AML-193 (cell line): Measurements from ENCODE around the gene NIM1K.
"Not testable (repeated sequence)": the region's sequence is repeated elsewhere in the genome, so short reads cannot be mapped to it uniquely, and the experiment has no call there.

Experiments used
- DNase-seq, 2 experiments: peaks; one replicate each; lab custom pipeline; 2025; lab: John Stamatoyannopoulos, UW

NIM1K gene

GRCh38 chr5:43281840-43282658, 90.0 kb downstream of the NIM1K start:
- no peak for DNase-seq

DNA sequence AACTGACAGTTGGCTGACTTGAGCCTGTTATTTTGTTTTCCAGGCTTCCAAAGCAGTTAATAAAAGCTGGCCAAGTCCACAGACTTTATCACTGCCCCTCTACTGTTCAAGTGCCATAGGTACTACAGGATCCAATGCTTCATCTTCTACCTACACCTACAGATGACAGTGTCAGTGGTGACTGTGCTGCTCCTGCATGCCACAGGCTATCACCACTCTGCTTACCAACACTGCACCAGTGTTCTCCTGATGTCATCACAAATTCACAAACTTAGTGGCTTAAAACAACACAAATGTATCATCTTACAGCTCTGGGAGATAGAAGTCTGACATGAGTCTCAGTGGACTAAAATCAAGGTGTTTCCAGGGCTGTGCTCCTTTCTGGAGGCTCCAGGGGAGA, 94.6 kb downstream of the NIM1K start:
- no peak for DNase-seq

- no peak for DNase-seq
Measured at GRCh38 chr5:43287493-43287892, 95.5 kb downstream of the NIM1K start.

- DNase-seq = no peak
Measured at GRCh38 chr5:43288269-43288831, 96.3 kb downstream of the NIM1K start.

- no peak for DNase-seq
Measured at GRCh38 chr5:43290726-43291125, 98.7 kb downstream of the NIM1K start.

- no peak for DNase-seq
Measured at GRCh38 chr5:43294226-43294625, 102.2 kb downstream of the NIM1K start.

DNA sequence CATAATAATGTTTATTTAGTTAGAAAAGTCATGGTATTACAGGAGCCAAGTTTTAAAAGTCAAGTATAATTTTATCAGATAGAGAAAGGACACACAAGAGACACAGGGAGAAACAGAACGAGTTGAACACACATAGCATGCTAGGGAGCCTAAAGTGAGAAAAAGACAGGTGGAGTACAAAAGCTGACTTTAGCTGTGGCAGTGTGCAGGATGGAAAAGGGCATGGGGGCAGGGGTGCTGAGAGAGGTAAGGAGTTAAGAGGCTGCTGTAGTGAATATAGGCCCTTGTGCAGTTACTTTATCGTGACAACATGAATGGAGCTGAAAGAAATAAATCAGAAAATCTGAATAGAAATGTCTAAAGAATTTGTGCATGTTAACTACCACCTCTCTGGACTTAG, 103.2 kb downstream of the NIM1K start:
- no peak for DNase-seq

GRCh38 chr5:43296835-43297234, 104.8 kb downstream of the NIM1K start:
- DNase-seq = no peak

DNA sequence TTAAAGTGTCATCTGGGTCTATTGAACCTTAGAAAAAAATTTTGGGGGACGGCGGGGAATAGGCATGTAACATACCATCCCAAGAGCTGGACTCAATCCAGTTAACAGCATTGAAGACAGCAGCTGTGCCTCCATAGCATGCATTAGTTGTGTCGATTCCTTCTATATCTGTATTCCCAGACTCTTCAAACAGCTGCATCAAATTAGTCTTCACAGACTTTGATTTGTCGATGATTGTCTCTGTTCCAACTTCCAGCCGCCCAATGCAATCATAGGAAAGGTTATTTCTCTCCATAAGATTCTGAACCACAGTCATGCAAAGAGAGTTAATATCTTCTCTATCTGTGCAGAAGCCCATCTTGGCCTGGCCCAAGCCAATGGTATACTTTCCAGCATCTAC, 106.4 kb downstream of the NIM1K start:
- DNase-seq = no peak

- DNase-seq = no peak
Measured at GRCh38 chr5:43300112-43300511, 108.1 kb downstream of the NIM1K start.

DNA sequence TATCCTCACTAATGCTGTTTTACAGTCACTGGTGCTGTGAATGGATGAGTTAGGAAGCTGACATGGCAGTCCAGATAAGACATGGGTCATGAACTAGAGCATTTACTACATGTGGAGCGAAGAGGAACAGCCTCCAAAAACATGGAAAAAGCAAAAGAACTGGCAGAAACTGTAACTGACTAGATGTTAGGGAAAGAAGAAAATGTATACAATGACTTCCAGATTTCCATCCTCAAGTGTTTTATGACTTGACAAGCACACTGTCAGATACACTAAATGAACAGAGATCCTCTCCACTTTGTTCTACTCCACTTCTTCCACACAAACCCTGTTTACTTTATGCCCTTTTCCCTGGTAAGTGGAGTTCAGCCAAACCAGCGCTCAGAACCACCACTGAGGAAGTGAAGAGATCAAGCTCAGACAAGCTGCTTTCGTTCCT, 109.6 kb downstream of the NIM1K start:
- no peak for DNase-seq

GRCh38 chr5:43302481-43302880, 110.5 kb downstream of the NIM1K start:
- DNase-seq = no peak

DNA sequence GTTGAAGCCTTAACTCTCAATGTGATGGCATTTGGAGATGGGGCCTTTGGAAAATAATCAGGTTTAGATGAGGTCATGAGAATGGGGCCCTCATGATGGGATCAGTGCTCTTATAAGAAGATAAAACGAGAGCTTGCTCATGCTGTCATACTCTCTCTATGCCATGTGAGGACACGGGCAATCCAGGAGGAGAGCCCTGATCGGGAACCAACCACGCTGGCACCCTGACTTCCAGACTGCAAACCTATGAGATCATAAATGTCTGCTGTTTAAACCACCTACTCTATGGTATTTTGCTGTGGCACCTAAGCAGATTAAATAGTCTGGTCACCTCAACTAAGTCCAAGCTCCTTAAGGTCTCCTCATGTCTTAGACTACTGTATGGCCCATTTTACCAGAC, 111.2 kb downstream of the NIM1K start:
- DNase-seq = no peak

DNA sequence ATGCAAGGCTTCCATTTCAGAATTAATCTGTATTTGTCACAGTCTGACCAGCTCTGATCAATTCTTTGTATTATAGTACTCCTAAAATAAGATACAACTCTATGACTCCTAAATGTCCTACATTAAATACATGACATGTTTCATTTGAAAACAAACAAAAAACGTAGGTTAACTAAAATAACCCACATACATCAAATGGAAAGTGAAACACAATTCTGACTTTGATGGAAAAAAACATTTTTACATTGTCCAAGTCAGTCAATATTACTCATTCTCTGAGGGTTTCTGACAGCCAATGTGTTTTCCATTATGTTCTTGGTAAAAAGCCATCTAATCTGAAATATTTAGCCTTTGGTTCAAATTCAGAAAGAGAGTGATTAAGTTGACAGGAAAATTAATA, 112.5 kb downstream of the NIM1K start:
- DNase-seq = no peak

- DNase-seq = peak; percentile 70 to 72
Measured at GRCh38 chr5:43305948-43306565, 114.0 kb downstream of the NIM1K start.

- DNase-seq = not testable (repeated sequence)
Measured at GRCh38 chr5:43306954-43307353, 114.9 kb downstream of the NIM1K start.

- DNase-seq = no peak
Measured at GRCh38 chr5:43309122-43309521, 117.1 kb downstream of the NIM1K start.

DNA sequence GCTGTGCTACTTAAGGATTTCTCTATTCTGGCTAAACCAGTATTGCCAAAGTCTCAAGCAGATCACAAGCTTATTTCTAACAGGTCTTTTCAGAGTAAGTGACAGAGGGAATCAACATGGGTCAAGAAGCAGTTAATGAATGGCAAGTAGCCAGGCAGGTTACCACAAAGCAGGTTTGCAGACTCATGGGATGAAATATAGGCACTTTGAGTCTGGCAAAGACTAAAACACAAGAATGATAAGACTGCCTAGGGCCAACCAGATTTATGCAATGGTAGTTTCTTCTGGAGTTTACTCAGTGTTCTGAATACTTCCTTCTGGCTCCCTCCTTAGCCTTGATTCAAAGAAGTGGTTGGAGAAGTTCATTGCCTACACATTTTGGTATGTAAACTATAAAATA, 117.6 kb downstream of the NIM1K start:
- DNase-seq = no peak

DNA sequence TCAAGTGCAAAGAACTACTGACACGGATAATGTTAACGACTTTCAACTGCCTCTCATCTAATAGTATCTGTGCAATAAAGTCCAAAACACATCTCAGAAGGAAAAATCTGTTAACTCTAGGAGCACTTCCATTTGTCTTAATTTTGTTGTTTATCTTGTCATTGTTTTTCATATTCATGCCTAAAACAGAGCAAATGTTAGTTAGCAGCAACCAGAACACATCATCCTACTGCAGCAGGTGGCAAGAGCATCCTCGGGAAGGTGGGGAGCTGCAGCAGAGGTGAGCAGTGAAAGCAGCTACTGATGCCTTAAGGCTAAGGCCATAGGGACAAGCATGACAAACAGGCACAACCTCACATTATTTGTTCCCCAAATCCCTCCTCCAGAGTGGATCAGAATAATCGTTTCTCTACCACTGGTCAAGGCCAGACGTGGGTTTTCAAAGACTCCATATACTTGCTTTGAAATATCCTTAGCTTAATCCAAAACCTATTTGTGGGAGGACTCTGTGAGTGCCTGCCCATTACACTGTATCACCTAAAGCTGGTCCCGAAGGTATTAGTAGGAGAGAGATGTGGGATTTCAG, 120.1 kb downstream of the NIM1K start:
- no peak for DNase-seq

DNA sequence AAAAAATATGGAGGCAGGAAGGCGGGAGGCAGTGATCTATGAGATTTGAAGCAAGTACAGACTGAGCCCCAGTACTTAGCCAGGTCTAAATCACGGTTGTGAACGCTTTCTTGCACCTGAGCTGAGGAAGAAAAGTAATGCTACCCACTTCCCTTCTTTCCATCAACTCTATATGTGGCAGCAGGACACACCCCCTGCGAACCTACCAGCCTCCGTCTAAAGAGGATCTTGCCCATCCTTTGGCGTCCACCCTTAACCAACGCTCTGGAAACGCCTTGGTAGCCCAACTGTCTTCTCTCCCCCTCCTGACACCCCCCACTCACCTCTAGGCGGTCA, 120.6 kb downstream of the NIM1K start:
- peak; percentile 46 to 74 for DNase-seq

GRCh38 chr5:43313035-43313853, 121.2 kb downstream of the NIM1K start, which contains the start of gene HMGCS1:
TSS of gene HMGCS1 (minus strand) at chr5:43313412. CDS start at chr5:43298965, 14,447 bp downstream.
- peak; percentile 95 to 98 for DNase-seq

GRCh38 chr5:43313854-43314457, 121.9 kb downstream of the NIM1K start:
- no peak for DNase-seq
